GM21390 (cell line): ENCODE measurements around the gene IGF2R.

Source experiments
- ATAC-seq: cut with Tn5 transposase; IDR thresholded peaks from one replicate; pipeline ENCODE4 v1.9.1; 2021; ENCODE audit not compliant: unreplicated experiment

IGF2R gene

DNA sequence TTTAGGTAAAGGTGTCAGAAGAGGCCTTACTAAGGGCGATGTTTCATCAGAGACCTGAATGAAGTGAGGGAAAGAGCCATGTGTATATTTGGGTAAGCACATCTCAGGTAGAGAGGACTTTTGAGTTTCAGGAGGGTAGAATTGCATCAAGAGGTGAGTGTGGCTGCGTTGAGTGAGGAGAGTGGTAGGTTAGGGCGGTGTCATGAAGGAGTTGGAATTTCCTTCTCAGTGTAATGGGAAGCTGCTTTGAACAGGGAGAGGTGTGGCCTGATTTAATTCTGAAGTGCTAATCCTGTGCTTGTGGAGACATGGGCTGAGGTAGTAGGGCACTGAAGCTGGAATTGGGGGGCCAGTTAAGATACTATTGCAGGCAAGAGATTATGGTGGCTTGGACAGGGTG lies 53.9 kb downstream of the IGF2R start:
- ATAC-seq: no peak

DNA sequence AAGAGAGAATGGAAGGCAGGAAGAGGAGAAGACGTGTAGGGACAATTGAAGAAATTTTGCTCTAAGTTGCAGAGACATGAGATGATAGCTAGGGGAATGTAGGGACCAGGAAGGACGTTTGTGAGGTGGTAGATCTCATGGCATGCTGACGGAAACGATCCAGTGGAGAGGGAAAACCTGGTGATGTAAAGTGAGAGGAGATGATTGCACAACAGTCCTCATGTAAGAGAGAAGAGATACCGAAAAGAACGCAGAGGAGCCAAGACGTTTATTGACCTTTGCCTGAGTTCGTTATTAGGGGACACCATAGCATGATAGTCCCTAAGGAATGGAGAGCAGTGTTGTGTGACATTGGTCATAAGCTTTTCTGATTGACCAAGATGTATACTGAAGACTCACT lies 55.3 kb downstream of the IGF2R start:
- no peak for ATAC-seq

DNA sequence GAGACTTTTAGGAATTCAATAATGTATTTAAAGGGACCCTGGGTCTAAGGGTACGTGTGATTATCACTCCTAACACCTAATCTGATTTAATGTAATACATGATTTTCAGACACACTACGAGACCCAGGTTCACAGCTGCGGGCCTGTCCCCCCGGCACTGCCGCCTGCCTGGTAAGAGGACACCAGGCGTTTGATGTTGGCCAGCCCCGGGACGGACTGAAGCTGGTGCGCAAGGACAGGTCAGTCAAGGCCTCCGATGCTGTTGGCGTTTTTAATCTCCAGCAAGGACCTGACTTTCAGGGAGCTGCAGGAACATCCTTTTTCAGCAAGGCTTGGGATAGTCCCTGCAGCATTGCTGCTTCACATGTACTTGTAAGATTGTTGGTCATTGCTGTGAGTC lies 58.2 kb downstream of the IGF2R start:
- no peak for ATAC-seq

DNA sequence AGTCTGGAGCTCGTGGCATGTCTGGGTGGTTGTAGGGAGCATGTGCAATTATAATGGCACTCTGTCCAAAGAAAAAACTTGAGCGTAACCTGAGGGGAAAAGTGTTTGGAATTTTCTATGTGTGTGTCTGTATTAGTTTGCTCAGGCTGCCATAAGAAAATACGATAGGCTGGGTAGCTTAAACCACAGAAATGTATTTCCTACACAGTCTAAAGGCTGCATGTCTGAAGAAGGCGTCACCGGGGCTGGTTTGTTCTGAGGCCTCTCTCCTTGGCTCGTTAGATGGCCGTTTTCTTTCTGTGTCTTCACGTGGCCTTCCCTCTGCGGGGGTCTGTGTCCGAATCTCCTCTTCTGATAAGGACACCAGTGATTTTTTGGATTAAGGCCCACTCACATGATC lies 59.0 kb downstream of the IGF2R start:
- ATAC-seq: no peak

DNA sequence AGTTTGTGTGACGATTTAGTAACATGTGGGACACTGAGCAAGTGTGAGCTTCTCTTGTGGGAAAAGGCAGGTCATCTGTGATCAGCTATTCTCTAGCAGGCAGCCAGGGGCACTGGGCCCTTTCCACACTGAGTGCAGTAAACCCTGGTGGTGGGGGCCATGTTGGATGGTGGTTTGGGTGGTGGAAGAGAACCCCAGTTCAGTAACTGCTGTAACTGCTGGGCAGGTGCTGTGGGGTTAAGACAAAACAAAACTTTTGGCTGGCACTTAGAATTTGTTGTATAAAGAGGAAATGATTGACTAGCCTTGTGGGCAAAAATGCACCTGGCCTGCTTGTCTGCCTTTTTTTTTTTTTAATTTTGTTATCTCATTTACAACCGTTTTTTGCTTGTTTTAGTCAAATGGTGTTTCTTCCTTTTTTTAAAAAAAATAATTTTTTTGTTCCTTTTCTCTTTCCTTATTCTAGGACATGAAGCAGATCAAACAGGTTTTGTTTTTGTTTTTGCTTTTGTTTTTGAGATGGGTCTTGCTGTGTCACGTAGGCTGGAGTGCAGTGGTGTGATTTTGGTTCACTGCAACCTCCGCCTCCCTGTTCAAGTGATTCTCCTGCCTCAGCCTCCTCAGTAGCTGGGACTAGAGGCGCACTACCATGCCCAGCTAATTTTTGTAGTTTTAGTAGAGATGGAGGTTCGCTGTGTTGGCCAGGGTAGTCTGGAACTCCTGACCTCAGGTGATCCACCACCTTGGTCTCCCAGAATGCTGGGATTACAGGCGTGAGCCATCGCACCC lies 59.8 kb downstream of the IGF2R start:
- no peak for ATAC-seq

DNA sequence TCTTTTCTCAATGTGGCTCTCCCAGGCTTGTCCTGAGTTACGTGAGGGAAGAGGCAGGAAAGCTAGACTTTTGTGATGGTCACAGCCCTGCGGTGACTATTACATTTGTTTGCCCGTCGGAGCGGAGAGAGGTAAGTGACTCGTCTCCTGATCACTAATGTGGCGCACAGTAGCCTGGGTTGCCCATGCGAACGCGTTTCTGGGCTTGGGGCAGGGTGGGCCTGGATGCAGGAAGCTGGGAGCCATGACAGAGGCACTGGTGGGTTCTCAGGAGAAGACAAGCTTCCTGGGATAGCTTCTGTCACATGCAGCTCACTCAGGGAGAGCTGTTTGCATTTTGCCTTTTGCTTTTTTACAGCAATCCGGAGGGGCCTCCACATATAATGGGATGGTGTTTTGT lies 60.6 kb downstream of the IGF2R start:
- ATAC-seq: no peak

DNA sequence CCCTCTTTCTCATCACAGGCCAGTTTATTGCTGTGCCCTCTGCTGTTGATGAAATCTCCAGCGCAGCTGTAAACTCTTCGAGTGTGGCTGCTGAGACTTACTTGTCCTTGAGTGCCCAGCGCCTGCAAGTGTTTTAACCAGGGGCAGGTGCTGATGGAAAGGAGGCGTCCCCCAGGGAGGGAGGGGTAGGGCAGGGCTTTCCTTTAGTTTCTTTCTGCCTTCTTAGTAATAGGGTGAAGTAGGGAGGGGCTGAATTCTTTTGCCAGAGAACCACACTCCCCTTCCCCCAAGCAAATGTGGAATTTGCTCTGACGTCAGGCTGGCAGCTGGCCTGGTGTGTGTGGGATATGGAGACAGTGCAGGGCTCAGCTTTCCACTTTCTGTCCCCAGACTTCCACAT lies 61.2 kb downstream of the IGF2R start:
- no peak for ATAC-seq

DNA sequence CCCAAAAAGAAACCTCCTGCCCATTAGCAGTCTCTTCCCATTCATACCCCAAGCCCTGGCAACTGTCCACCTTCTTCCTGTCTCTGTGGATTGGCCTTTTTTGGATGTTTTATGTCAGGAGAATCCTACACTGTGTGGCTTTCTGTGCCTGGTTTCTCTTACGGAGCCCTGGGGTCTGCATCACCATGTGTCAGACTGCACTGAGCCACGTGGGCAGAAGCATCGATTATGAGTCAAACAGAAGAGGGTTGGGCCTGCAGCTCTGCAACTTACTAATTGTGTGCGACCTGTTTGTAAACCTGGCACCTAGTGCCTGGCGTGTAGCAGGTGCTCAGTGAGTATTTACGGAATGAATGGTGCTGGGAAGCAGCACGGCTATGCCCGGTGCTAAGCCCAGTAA lies 62.6 kb downstream of the IGF2R start:
- no peak for ATAC-seq

DNA sequence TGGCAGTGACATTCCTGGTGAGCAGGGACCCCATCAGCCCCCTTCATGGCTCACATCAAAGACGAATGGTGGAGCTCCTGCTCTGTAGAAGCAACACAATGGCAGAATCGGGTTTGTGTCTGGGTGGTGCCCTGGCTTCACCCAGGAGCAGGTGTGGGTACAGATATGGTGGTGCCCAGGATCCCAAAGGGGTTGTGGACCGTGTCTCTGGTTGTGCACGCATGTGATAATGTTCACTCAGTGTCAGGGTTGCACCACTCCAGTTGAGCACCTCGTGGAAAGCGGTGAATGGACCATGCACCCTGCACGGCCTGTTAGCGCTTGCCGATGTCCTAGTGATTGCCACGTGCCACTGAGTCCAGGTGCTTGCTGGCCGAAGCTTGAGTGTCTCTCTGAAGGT lies 63.0 kb downstream of the IGF2R start:
- ATAC-seq: no peak

DNA sequence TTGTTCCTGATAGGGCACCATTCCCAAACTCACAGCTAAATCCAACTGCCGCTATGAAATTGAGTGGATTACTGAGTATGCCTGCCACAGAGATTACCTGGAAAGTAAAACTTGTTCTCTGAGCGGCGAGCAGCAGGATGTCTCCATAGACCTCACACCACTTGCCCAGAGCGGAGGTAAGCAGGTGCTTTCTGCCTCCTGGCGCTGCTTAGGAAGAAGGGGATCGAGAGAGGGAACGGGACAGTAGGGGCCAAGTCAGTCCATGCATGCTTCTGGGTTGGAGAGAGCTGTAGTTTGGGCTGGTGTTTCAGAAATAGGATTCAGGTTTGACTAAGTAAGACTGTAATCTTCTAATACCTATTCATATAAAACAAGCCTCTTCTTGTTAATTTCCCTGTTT lies 63.7 kb downstream of the IGF2R start:
- no peak for ATAC-seq

DNA sequence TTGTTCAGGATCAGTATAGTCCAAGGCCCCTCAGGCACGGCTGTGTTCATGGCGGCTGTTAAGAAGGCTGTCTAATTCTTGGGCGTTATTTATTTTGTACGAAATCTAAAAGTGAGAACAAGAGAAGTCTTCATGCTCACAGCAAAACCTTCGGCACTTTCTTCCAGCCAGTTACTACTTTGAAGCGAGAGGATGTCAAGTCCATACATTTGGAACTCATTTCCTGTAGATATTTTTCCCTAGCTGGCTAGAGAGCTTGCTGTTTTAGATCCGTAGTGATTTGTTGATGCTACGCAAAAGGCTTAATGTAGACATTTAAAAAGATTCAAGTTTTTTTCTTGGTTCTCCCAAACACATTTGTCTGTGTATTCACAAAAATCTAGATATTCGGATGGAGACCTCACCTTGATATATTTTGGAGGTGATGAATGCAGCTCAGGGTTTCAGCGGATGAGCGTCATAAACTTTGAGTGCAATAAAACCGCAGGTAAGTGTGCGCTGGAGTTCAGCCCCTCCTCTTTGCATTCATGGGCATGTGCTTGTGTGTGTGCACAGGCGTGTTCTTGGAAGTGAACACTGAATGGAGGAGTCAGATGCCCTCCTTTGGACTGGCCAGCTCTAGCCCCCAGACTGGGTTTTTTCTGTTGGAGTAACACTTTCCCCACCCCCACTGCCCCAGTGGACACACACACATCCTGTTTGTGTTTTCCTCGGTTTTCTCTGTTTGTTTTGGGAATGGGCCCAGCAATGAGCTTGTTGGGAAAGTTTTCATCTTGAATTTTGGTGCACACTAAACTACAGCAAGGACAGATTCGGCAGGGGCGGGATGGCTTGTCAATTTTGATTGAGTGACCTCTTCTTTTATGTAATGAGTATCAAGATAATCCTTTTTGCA lies 65.4 kb downstream of the IGF2R start:
- ATAC-seq: no peak

DNA sequence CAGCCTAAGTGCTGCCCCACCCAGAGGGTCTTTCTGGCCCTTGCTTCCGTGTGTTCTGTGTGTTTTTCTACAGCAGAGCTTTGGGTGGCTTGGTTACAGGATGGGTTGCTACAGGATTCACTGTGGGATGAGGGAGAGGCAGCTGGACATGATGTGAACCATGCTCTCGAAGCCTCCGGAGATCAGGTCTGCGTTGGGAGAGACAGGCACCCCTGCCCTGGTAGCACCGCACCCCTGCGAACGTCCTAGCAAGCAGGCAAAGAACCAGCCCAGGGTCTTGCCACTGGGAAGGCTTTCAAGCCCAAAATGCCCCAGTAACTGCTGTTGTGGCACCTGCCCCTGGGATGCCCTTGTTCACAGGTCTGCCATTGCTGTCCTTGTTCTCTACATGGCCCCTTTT lies 66.4 kb downstream of the IGF2R start:
- no peak for ATAC-seq

DNA sequence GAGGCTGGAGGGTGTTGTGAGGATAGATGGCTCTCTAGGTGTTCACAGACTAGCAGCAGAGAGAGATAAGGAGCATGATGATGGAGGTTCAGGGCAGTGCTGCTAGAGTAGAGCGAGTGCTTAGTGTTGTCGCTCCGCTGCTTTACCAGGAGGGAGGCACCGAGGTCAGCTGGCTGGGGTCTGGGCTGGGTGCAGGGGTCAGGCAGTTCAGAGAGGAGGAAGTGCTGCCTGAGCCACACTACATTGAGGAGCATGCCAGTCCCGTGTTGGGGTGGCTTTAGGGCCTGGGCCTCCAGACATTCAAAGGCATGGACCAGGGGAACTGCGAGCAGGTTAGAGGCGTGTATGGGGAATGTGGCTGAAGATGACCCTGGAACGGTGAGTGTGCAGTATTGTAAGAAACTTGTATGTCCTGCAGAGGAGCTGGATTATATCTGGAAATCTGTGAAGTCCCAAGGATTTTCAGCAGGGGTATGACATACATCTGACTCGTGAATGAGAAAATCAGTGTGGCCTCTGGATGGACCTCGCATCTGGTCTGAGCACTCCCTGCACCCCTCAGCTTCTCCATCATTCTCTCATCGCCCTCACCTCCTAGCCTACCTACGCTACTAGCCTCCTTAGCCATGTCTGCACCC lies 66.9 kb downstream of the IGF2R start:
- no peak for ATAC-seq

DNA sequence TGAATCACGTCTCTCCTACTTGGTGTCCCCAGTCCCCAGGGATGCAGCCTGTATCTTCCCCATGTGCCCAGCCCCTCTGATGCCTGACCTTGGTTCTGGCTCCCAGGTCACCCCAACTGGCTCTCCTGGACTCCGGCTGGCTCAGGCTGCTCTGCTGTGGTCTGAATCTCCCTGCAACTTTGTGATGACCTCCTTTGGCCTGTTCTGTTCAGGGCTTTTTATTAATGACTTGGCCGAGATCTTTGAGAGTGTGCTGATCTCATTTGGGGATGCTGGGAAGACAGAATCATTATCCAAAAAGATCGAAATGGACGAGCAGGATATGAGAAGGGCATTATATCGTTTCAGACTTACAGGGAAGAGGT lies 67.4 kb downstream of the IGF2R start:
- ATAC-seq: no peak

DNA sequence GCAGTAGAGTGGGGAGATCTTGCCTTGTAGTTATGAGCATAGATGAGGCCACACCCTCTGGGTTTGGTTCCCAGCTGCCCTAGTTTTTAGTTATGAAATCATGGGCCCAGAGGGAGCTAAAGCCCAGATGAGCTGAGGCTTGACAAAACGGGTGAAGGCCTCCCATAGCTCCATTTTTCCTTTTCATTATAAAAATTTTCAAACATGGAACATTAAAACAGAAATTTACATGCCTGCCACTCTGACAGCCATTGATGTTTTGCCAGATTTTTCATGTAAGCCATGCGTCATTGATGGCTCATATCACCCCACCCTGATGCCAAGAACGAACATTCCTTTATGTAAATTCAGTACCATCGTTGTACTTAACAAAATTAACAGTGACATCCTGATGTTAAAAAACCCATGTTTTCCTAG lies 67.9 kb downstream of the IGF2R start:
- ATAC-seq: no peak

DNA sequence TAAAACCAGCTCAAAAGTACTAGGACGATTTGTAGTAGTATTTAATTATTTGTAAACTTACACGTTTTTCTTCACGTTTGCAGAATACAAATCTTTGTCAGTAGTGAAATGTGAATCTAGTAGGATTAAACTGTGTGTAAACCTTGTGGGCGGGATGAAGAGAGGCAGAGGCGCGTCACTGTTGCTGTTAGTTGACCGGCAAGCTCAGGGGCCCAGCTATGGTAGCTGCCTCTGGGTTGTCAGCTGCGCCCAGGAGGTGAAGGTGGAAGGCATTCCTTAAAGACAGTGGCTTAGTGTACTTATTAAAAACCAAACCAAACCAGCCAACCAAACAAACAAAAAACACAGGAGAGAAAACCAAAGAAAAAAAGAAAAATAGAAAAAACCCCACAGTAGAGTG lies 69.6 kb downstream of the IGF2R start:
- no peak for ATAC-seq

DNA sequence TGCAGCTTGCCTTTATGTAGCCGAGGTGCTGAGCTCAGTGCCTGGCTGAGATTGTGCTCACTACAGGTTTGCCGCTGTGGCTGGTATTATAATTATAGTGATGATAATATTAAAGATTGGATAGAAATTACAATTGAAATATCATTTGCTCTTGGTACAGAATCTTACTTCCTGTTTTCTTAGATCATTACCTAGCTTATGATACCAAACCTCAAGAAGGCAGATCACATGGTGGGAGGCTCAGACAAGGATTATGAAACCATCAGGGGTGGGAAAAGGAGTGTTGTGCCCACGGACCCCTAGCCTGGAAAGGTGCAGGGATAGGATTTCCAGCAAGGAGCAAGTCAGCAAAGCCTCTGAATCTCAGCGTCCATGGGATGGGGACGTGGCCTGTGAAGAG lies 70.6 kb downstream of the IGF2R start:
- no peak for ATAC-seq

DNA sequence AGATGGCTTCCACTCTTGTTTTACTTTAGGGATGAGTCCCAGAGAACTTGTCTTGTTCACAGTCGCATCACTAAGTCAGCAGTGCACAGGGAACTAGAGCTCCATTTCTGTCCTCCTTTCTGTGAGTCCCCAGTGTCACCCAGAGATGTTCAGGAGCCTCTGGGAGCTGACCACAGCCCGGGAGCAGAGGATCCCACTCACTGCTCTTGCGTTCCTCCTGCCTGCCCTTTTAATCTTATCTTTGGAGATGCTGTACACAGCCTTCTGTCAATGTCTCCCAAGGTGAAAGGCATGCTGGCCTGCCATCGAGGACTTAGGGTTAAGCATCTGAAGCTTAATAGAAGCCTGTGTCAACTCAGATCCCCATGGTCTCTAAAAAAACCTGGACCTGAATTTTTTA lies 71.2 kb downstream of the IGF2R start:
- ATAC-seq: no peak

DNA sequence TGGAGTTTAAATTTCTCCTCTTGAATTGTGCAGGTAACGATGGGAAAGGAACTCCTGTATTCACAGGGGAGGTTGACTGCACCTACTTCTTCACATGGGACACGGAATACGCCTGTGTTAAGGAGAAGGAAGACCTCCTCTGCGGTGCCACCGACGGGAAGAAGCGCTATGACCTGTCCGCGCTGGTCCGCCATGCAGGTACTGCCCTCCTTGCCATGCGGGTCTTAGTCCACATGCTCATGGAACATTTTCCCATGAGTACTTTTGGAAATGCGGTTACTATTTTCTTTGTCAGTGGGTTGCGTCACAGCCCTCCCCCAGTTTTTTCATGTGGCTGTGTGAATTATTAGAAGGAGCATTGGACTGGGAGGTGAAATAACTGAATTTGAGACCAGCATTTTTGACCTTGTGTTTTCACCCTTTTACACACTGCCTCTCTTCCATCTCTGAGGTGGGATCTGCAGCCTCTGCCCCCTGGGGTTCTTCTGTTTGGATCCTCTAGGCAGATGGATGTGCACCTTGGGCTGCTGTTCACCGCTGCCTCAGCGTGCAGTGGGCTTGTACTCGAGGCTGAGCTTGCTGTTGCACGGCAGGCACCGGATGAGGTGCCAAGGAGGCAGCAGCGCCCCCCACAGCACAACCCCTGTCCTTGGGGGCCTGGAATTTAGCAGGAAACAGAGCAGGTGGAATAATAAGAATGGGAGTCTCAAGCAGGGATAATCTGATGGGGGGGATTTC lies 71.8 kb downstream of the IGF2R start:
- no peak for ATAC-seq

DNA sequence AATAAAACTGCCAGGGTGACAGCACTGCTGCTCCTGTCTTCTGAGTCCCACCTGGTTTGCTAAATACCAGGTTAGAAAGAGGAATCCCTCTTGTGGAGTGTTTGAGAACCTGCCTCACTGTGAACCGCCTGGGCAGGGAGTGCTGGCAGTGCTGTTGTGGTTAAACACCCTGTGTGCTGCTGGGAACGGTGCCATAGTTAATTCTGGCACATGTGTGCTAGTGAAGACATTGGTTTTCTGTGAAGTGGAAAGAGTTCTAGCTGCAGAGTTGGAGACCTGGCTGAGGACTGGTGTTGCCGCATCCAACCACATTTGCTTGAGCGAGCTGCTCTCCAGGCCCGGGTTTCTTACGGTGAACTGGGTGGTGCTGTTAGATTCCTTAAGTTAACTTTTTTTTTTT lies 72.7 kb downstream of the IGF2R start:
- ATAC-seq: no peak

DNA sequence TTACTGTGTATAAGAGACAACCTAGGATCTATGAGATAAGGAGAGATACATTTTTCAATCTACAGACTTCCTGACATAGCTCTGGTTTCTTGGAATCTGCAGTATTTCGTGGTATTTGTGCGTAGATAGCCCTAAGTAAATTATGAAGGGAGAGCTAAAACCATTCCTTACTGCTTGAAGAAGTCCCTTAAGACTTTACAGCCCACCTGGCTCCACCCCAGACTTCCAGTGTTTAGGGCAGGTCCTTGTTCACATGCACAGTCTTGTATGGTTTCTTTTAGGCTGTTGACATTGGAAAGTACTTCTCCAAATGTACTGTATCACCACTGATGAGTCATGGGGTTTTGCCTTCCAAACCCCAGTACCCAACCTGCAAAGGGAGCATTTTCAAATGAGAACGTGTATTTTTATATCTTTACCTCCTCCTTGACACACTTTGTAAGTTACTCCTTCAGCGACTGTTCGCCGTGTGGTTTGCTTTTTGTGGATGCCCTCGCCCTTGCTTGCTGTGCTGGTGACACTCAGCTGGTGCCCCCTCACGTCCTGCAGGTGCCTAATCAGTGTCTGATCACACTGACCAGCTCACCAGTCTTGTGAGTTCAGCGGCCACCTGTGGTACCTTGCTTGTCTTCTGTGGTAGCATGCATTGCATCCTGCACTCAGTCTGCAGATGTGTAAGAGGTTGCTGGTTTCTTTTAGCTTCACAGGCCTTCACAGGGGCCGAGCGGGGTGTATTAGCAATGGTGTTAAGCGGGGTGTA lies 73.3 kb downstream of the IGF2R start:
- ATAC-seq: no peak
